A549 (cell line): Measurements from ENCODE around the gene MORN1. TPM values are rescaled to one million over a fixed set of nuclear protein-coding genes. Genes with fewer than 3 reads are reported as not detected.

Source experiments
- ATAC-seq, 2 experiments: fragments of 200-7000 bp in 1 of 2; fragments of >200 bp in 1 of 2; cut with Nextera tagmentation in 1 of 2; cut with Tn5 transposase in 1 of 2; 3 replicates each; pipeline versions ENCODE4 v1.8.0 to v1.9.1; 2018 to 2020; ENCODE audit warnings: mild to moderate bottlenecking in 1 of 2, moderate library complexity in 1 of 2
- CTCF ChIA-PET: fragments of 300-600 bp; sonication (Branson Sonifier 250); formaldehyde crosslinking; extraction: SDS; loops from one replicate; lab custom pipeline; 2021; ENCODE audit warnings: antibody characterized with exemption, inconsistent platforms; lab: Yijun Ruan, JAX
- POLR2A ChIA-PET: fragments of 350-600 bp; formaldehyde crosslinking; extraction: SDS; loops from one replicate; lab custom pipeline; 2021; ENCODE audit warnings: antibody characterized with exemption, inconsistent platforms; lab: Yijun Ruan, JAX
- DNase-seq, 2 experiments: peaks; one replicate each; pipeline versions ENCODE4 v3.0.0 to v3.0.0-alpha.2; 2011 to 2016; ENCODE audit warnings: low read depth in 1 of 2, low spot score in 1 of 2
- FAIRE-seq: peaks from 2 replicates; lab custom pipeline; 2011; peaks lifted over from hg19 to GRCh38; lab: Jason Lieb, UNC
- H3K27ac ChIP-seq, 2 experiments: fragments of >200 bp; sonication (Bioruptor Twin); formaldehyde crosslinking; 3 replicates each; pipeline ENCODE4 v1.5.1; 2016 to 2017
- H3K4me1 ChIP-seq: fragments of >200 bp; sonication (Bioruptor Twin); formaldehyde crosslinking; 3 replicates; pipeline ENCODE4 v1.6.1; 2016
- H3K4me2 ChIP-seq: fragments of >200 bp; sonication (Bioruptor Twin); formaldehyde crosslinking; 3 replicates; pipeline ENCODE4 v1.6.1; 2016
- H3K4me3 ChIP-seq: fragments of >200 bp; sonication (Bioruptor Twin); formaldehyde crosslinking; 3 replicates; pipeline ENCODE4 v1.5.1; 2016
- H3K9me3 ChIP-seq: fragments of >200 bp; sonication (Bioruptor Twin); formaldehyde crosslinking; 3 replicates; pipeline ENCODE4 v1.6.1; 2016
- BHLHE40 ChIP-seq: IDR thresholded peaks from 2 replicates; pipeline ENCODE4 v1.6.1; 2012; ENCODE audit warnings: low read depth, low read length, inconsistent platforms
- CBX2 ChIP-seq: fragments of 200-600 bp; sonication (generic); IDR thresholded peaks from 2 replicates; pipeline ENCODE4 v1.6.1; 2016; ENCODE audit warnings: low read depth, mild to moderate bottlenecking, borderline replicate concordance
- GATA3 ChIP-seq: IDR thresholded peaks from 2 replicates; pipeline ENCODE4 v1.6.1; 2012; ENCODE audit warnings: borderline replicate concordance
- HDAC2 ChIP-seq: fragments of 200-600 bp; sonication (generic); IDR thresholded peaks from 2 replicates; pipeline ENCODE4 v1.6.1; 2016
- HEYL ChIP-seq: fragments of 250-450 bp; sonication (Bioruptor Pico); IDR thresholded peaks from 2 replicates; pipeline ENCODE4 v1.8.0; 2021; ENCODE audit warnings: mild to moderate bottlenecking, moderate library complexity
- HOXB5 ChIP-seq: fragments of 250-450 bp; sonication (Bioruptor Pico); IDR thresholded peaks from 2 replicates; pipeline ENCODE4 v1.5.0; 2020; ENCODE audit warnings: mild to moderate bottlenecking, moderate library complexity
- MYC ChIP-seq: IDR thresholded peaks from 2 replicates; pipeline ENCODE4 v1.6.1; 2012; ENCODE audit warnings: mild to moderate bottlenecking, inconsistent platforms, low read length, improper control_type of control experiment, borderline replicate concordance
- NFE2L2 ChIP-seq: fragments of 150-350 bp; conservative IDR thresholded peaks from 2 replicates; pipeline ENCODE4 v1.6.1; 2014; ENCODE audit warnings: low read length
- NPAS2 ChIP-seq: fragments of 250-450 bp; sonication (Bioruptor Pico); IDR thresholded peaks from 2 replicates; pipeline ENCODE4 v1.8.0; 2022; ENCODE audit warnings: mild to moderate bottlenecking, moderate library complexity, borderline replicate concordance
- POLR2AphosphoS2 ChIP-seq: conservative IDR thresholded peaks from 2 replicates; pipeline ENCODE4 v1.6.1; 2012; ENCODE audit warnings: low read length, improper control_type of control experiment, inconsistent platforms
- RAD21 ChIP-seq, 2 experiments: fragments of >200 bp in 1 of 2; sonication (Bioruptor Twin) in 1 of 2; formaldehyde crosslinking in 1 of 2; IDR thresholded peaks in 1 of 2; conservative IDR thresholded peaks in 1 of 2; 2 replicates in 1 of 2; 3 replicates in 1 of 2; pipeline ENCODE4 v1.6.1; 2012 to 2018; ENCODE audit warnings: inconsistent platforms in 1 of 2
- RARB ChIP-seq: fragments of 250-450 bp; sonication (Bioruptor Pico); IDR thresholded peaks from 2 replicates; pipeline ENCODE4 v1.8.0; 2021; ENCODE audit warnings: mild to moderate bottlenecking, moderate library complexity
- RFX5 ChIP-seq: fragments of 450-650 bp; IDR thresholded peaks from 2 replicates; pipeline ENCODE4 v1.7.1; 2014; ENCODE audit warnings: antibody characterized with exemption, mild to moderate bottlenecking, moderate library complexity
- ZC3H11A ChIP-seq: fragments of 450-650 bp; IDR thresholded peaks from 2 replicates; pipeline ENCODE4 v1.6.1; 2014; ENCODE audit warnings: antibody characterized with exemption, mild to moderate bottlenecking
- ZFP36 ChIP-seq: fragments of 450-650 bp; IDR thresholded peaks from 2 replicates; pipeline ENCODE4 v1.6.1; 2014; ENCODE audit warnings: borderline replicate concordance; ENCODE audit not compliant: partially characterized antibody
- WGBS: methylation state at CpG from one replicate; pipeline ENCODE4 v1.1.6; 2017; ENCODE audit errors: missing lambda C conversion rate; 5-methylcytosine and 5-hydroxymethylcytosine counted together
- polyA plus RNA-seq, 4 experiments: library from polyadenylated mRNA; depleted of rRNA in 3 of 4; stranded (reverse); fragments of >200 nt; fragmentation: RNase III in 1 of 4; extraction: RNeasy Plus Mini Kit Qiagen cat#74134 plus additional on column Dnase treatment in 1 of 4; gene quantifications; 2 replicates in 3 of 4; 3 replicates in 1 of 4; pipeline ENCODE4 v1.2.3, GENCODE V29; 2011 to 2017
- TF ChIP-seq, protein P1 (sequence below): IDR thresholded peaks from 2 replicates; pipeline ENCODE4 v1.6.1; 2012; ENCODE audit warnings: low read depth, borderline replicate concordance
- TF ChIP-seq, protein P2 (sequence below): IDR thresholded peaks from 2 replicates; pipeline ENCODE4 v1.6.1; 2012
- TF ChIP-seq, protein P3 (sequence below): fragments of >200 bp; sonication (Bioruptor Twin); formaldehyde crosslinking; IDR thresholded peaks from 3 replicates; pipeline ENCODE4 v1.6.1; 2016
- TF ChIP-seq, protein P4 (sequence below): fragments of 150-350 bp; IDR thresholded peaks from 2 replicates; pipeline ENCODE4 v1.6.1; 2014; ENCODE audit warnings: low read depth, mild to moderate bottlenecking, low read length
- TF ChIP-seq, protein P5 (sequence below): fragments of >200 bp; sonication (Bioruptor Twin); formaldehyde crosslinking; IDR thresholded peaks from 3 replicates; pipeline ENCODE4 v1.5.1; 2016

The MORN1 gene
- polyA plus RNA-seq, 2 of the 4 experiments (the other 2 are of a cell fraction): 6.9 to 8.9 TPM

DNA sequence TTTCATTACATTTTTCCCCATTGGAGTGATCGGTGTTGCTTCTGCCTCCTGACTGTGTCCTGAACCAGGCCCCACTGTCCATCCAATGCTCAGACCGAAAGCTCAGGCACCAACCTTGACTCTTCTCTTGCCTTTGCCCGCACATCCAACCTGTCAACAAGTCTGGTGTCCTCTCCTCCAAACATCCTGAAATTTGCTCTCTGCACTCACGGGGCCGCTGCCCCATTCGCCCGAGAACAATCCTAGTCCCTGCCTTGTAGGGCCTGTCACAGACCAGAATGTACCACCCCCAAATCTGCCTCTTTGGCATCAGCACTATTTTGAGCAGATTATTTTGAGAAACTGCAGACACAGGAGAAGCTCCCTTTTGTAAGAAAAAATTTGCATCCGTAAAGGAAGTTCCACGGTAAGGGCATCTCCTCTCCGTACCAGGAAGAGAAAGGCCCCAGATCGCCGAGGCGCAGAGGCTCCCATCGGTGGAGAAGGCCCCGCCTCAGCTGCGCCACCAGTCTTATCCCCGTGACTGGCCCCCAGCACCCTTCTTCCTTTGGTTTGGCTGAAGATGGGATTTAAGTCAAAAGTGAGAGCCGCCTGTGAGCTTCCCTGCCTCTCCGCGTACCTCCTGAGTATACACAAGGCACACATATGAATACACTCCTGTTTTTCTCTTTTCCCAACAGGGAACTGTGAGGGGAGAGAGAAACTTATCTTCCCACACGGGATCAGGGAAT lies 7.1 kb downstream of the MORN1 start (continued):
- TF ChIP-seq RAD21 (conservative IDR thresholded peaks at IDR 0.05 in 1 of 2, IDR thresholded peaks at IDR 0.05 in 1 of 2) (no peak), POLR2AphosphoS2 (no peak), RFX5 (no peak)
- TF ChIP-seq, protein P1, sequence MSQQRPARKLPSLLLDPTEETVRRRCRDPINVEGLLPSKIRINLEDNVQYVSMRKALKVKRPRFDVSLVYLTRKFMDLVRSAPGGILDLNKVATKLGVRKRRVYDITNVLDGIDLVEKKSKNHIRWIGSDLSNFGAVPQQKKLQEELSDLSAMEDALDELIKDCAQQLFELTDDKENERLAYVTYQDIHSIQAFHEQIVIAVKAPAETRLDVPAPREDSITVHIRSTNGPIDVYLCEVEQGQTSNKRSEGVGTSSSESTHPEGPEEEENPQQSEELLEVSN: no peak

DNA sequence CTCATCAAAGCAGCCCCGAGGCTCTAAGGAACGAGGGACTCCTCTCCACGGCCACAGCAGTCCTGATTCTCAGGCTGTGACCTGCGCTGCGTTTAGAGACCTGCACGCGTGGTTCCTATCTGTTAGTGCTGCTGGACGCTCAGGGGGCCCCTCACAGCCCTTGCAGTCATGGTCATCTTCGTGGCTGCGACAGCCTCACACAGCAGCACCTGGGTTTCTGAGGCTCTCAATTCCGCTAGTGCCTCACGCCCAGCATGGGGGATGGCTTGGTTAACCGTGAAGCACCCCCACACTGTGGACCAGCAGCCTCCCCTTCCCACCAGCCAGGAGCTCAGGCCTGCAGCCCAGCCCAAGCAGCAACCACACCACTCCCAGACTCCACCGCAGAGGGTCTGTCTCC lies 7.8 kb downstream of the MORN1 start:
- Histone ChIP-seq H3K4me2 (no peak overlapping the region), H3K4me1 (no peaks in the 10 kb centered on the region), H3K9me3 (no peaks in the 10 kb centered on the region), H3K4me3 (no peak overlapping the region), H3K27ac (no peak overlapping the region)
- ChIA-PET POLR2A (interaction anchor here (1.0 kb wide), 1 partner anchor 189 kb away, joined by 5 read pairs; no protein-coding TSS in a partner anchor), CTCF (interaction anchor here (0.6 to 16.3 kb wide), 8 partner anchors 13 to 244 kb away, joined by 3 to 267 read pairs (median 4); partner anchors contain the start of gene FAAP20)
- no peak for DNase-seq
- FAIRE-seq: no peak
- TF ChIP-seq HOXB5 (CRISPR knock-in tag): no peak
- TF ChIP-seq, protein P2, sequence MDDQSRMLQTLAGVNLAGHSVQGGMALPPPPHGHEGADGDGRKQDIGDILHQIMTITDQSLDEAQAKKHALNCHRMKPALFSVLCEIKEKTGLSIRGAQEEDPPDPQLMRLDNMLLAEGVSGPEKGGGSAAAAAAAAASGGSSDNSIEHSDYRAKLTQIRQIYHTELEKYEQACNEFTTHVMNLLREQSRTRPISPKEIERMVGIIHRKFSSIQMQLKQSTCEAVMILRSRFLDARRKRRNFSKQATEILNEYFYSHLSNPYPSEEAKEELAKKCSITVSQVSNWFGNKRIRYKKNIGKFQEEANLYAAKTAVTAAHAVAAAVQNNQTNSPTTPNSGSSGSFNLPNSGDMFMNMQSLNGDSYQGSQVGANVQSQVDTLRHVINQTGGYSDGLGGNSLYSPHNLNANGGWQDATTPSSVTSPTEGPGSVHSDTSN: no peak
- ATAC-seq: no peak
- WGBS: 89% methylated on average over 11 of the region's 14 CpGs

DNA sequence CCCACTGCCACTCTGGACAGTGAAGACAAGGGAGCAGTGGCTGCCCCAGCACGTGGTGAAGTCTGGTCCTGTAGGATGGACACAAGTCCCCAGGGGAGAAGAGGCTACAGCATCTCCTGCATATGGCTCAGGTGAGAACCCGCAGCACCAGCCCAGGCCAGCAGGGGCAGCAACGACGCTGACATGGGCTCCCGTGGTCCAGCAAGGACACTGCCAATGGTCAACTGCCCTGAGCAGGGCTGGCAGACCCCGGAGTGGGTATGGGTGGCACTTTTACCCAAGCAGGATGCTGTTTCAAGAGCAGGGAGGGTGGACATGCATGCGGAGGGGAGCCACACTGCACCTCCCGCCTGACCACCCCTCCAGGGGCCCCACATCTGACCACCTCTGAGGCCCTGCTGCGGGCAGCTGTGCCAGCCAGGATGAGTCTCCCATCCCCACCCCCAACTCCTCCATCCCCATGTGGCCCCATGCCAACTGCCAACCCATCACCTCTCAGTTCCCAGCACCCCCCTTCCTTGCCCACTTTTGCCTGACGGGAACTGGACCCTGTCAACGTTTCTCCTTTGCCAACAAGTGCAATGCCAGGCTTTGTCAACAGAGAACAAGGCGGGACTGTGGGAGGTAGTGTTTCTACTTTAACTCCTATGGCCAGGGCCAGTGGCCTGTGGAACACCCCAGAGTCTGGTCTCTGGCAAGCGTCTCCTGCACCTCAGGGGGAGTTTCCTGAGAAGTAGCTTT lies 8.6 kb downstream of the MORN1 start:
- POLR2A ChIA-PET: interaction anchor here (1.3 to 2.9 kb wide), 3 partner anchors 68 to 188 kb away, joined by 4 to 25 read pairs (median 5); partner anchors contain the start of gene FAAP20
- no peaks in the 10 kb centered on the region for H3K9me3 ChIP-seq
- no peak overlapping the region for H3K4me2 ChIP-seq
- H3K4me3 ChIP-seq: no peak overlapping the region
- FAIRE-seq (no peak), DNase-seq (peak; percentile 52 to 70), ATAC-seq (peak; percentile 73 to 80)
- CTCF ChIA-PET: interaction anchor here (0.6 to 16.3 kb wide), 29 partner anchors 8 to 243 kb away, joined by 3 to 267 read pairs (median 5); partner anchors contain the start of genes FAAP20, MORN1 and RER1
- H3K27ac ChIP-seq: no peak overlapping the region
- no peak for TF ChIP-seq ZC3H11A
- TF ChIP-seq RAD21 (conservative IDR thresholded peaks at IDR 0.05 in 1 of 2, IDR thresholded peaks at IDR 0.05 in 1 of 2): no peak
- TF ChIP-seq, protein P3, sequence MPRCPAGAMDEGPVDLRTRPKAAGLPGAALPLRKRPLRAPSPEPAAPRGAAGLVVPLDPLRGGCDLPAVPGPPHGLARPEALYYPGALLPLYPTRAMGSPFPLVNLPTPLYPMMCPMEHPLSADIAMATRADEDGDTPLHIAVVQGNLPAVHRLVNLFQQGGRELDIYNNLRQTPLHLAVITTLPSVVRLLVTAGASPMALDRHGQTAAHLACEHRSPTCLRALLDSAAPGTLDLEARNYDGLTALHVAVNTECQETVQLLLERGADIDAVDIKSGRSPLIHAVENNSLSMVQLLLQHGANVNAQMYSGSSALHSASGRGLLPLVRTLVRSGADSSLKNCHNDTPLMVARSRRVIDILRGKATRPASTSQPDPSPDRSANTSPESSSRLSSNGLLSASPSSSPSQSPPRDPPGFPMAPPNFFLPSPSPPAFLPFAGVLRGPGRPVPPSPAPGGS: no peak
- TF ChIP-seq CBX2: no peak
- TF ChIP-seq BHLHE40: no peak
- TF ChIP-seq, protein P4, sequence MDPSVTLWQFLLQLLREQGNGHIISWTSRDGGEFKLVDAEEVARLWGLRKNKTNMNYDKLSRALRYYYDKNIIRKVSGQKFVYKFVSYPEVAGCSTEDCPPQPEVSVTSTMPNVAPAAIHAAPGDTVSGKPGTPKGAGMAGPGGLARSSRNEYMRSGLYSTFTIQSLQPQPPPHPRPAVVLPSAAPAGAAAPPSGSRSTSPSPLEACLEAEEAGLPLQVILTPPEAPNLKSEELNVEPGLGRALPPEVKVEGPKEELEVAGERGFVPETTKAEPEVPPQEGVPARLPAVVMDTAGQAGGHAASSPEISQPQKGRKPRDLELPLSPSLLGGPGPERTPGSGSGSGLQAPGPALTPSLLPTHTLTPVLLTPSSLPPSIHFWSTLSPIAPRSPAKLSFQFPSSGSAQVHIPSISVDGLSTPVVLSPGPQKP: no peak
- TF ChIP-seq ZFP36: no peak
- no peak for TF ChIP-seq HDAC2
- no peak for TF ChIP-seq NFE2L2
- no peak for TF ChIP-seq GATA3
- no peak for TF ChIP-seq HEYL
- TF ChIP-seq, protein P2: no peak
- no peak for TF ChIP-seq RARB (CRISPR knock-in tag)
- TF ChIP-seq, protein P5, sequence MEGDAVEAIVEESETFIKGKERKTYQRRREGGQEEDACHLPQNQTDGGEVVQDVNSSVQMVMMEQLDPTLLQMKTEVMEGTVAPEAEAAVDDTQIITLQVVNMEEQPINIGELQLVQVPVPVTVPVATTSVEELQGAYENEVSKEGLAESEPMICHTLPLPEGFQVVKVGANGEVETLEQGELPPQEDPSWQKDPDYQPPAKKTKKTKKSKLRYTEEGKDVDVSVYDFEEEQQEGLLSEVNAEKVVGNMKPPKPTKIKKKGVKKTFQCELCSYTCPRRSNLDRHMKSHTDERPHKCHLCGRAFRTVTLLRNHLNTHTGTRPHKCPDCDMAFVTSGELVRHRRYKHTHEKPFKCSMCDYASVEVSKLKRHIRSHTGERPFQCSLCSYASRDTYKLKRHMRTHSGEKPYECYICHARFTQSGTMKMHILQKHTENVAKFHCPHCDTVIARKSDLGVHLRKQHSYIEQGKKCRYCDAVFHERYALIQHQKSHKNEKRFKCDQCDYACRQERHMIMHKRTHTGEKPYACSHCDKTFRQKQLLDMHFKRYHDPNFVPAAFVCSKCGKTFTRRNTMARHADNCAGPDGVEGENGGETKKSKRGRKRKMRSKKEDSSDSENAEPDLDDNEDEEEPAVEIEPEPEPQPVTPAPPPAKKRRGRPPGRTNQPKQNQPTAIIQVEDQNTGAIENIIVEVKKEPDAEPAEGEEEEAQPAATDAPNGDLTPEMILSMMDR: no peak; the same call in 2 of the 3 replicates
- TF ChIP-seq MYC: no peak
- no peak for TF ChIP-seq NPAS2 (CRISPR knock-in tag)
- no peaks in the 10 kb centered on the region for H3K4me1 ChIP-seq
- 74% methylated on average over 9 of the region's 13 CpGs for WGBS
